ENCODE measurements around the gene GMPS. TPM values are rescaled to one million over a fixed set of nuclear protein-coding genes. Genes with fewer than 3 reads are reported as not detected.

The GMPS gene
- total and polyA plus RNA-seq, 2 of the 13 experiments (the other 11 are each of a cell fraction or from before 2014, with no cell fraction given) = 29.6 to 85.5 TPM

DNA sequence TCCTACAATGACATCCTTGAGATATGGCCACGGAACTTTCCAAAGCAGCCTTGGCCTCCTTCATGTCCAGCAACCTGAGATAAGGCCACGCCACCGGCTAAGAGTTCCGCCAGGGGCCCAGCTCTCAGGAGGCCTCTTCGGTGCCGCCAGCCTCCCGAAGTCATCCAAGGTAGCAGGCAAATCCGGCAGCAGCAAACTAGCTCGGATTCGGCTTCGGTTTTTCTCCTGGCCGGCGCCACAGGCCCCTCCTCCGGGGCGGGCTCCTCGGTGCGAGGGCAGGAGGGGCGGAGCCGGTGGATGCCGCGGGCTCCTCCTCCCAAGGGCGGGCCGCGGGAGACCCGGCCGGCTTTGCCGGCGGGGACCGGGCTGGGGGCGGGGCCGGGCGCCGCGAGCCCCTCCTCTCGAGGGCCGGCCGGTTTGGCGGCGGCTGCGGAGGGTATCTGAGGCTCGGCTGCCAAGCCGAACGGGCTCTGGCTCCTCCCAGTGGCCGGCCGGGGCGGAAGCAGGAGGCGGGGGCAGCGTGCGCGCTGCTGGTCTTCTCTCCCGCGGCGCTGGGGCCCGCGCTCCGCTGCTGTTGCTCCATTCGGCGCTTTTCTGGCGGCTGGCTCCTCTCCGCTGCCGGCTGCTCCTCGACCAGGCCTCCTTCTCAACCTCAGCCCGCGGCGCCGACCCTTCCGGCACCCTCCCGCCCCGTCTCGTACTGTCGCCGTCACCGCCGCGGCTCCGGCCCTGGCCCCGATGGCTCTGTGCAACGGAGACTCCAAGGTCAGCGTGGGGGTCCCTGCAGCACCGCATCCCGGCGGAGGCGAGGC lies at the start of gene GMPS (continued):
- TF ChIP-seq ZUFSP (CRISPR knock-in tag; IDR thresholded peaks at IDR 0.05; ENCODE audit: borderline replicate concordance) = no peak
- TF ChIP-seq, protein P1, sequence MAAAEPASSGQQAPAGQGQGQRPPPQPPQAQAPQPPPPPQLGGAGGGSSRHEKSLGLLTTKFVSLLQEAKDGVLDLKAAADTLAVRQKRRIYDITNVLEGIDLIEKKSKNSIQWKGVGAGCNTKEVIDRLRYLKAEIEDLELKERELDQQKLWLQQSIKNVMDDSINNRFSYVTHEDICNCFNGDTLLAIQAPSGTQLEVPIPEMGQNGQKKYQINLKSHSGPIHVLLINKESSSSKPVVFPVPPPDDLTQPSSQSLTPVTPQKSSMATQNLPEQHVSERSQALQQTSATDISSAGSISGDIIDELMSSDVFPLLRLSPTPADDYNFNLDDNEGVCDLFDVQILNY (CRISPR knock-in tag; conservative IDR thresholded peaks at IDR 0.05) = no peak
- TF ChIP-seq CSRNP2 (CRISPR knock-in tag; conservative IDR thresholded peaks at IDR 0.05; ENCODE audit: low read depth) = no peak
- TF ChIP-seq, protein P2, sequence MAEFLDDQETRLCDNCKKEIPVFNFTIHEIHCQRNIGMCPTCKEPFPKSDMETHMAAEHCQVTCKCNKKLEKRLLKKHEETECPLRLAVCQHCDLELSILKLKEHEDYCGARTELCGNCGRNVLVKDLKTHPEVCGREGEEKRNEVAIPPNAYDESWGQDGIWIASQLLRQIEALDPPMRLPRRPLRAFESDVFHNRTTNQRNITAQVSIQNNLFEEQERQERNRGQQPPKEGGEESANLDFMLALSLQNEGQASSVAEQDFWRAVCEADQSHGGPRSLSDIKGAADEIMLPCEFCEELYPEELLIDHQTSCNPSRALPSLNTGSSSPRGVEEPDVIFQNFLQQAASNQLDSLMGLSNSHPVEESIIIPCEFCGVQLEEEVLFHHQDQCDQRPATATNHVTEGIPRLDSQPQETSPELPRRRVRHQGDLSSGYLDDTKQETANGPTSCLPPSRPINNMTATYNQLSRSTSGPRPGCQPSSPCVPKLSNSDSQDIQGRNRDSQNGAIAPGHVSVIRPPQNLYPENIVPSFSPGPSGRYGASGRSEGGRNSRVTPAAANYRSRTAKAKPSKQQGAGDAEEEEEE (CRISPR knock-in tag; IDR thresholded peaks at IDR 0.05; ENCODE audit: borderline replicate concordance) = no peak
- peak; percentile 69 for TF ChIP-seq ZGPAT (CRISPR knock-in tag; IDR thresholded peaks at IDR 0.05)
- TF ChIP-seq MIER2 (CRISPR knock-in tag; IDR thresholded peaks at IDR 0.05) = no peak
- no peak for TF ChIP-seq ATRX (CRISPR knock-in tag; IDR thresholded peaks at IDR 0.05; ENCODE audit: borderline replicate concordance)
- no peak for TF ChIP-seq CBX2 (IDR thresholded peaks at IDR 0.05; ENCODE audit: low read depth, low read length)
- TF ChIP-seq CBX2 (CRISPR knock-in tag; IDR thresholded peaks at IDR 0.05; ENCODE audit: low read depth) = no peak
- no peak for TF ChIP-seq KAT2B (IDR thresholded peaks at IDR 0.05; ENCODE audit: borderline replicate concordance, low read depth, low read length)
- TF ChIP-seq ZNF572 (CRISPR knock-in tag; IDR thresholded peaks at IDR 0.05) = no peak
- no peak for TF ChIP-seq PRMT3 (CRISPR knock-in tag; IDR thresholded peaks at IDR 0.05; ENCODE audit: borderline replicate concordance, low read depth)
- TF ChIP-seq PAWR (CRISPR knock-in tag; IDR thresholded peaks at IDR 0.05; ENCODE audit: borderline replicate concordance) = no peak
- no peak; the same call in 1 of the 2 replicates for TF ChIP-seq SAFB2 (CRISPR knock-in tag; IDR thresholded peaks at IDR 0.05; ENCODE audit: borderline replicate concordance, low read depth)
- peak; percentile 34; the same call in 1 of the 2 replicates for TF ChIP-seq ZMYM2 (CRISPR knock-in tag; IDR thresholded peaks at IDR 0.05)
- TF ChIP-seq UBTF (CRISPR knock-in tag; IDR thresholded peaks at IDR 0.05) = peak; percentile 88
